KMS-11 (cell line): ENCODE results near the gene MED19.
A peak's percentile ranks its signal among the peaks of the same experiment; 100 is the strongest.
"Not testable (repeated sequence)": the region's sequence is repeated elsewhere in the genome, so short reads cannot be mapped to it uniquely, and the experiment has no call there.

Experiments used
- H2AFZ ChIP-seq: fragments of 200-600 bp; sonication (generic); 2 replicates; pipeline ENCODE4 v1.6.1; 2016; ENCODE audit warnings: antibody characterized with exemption, mixed run types, low read depth
- H3K27ac ChIP-seq: fragments of 200-600 bp; sonication (generic); 2 replicates; pipeline ENCODE4 v1.6.1; 2016; ENCODE audit warnings: mild to moderate bottlenecking, mixed run types
- H3K27me3 ChIP-seq: fragments of 200-600 bp; sonication (generic); 2 replicates; pipeline ENCODE4 v1.6.1; 2017; ENCODE audit warnings: mild to moderate bottlenecking, low read depth, mixed run types, moderate library complexity; ENCODE audit not compliant: insufficient read depth
- H3K36me3 ChIP-seq: fragments of 200-600 bp; sonication (generic); 2 replicates; pipeline ENCODE4 v1.6.1; 2017; ENCODE audit warnings: mild to moderate bottlenecking, mixed run types; ENCODE audit not compliant: insufficient read depth
- H3K4me1 ChIP-seq: fragments of 200-600 bp; sonication (generic); 2 replicates; pipeline ENCODE4 v1.6.1; 2016; ENCODE audit warnings: mild to moderate bottlenecking, low read depth, mixed run types; ENCODE audit not compliant: poor library complexity, severe bottlenecking
- H3K4me2 ChIP-seq: fragments of 200-600 bp; sonication (generic); 2 replicates; pipeline ENCODE4 v1.7.0; 2016; ENCODE audit warnings: mild to moderate bottlenecking, mixed run types
- H3K4me3 ChIP-seq: fragments of 200-600 bp; sonication (generic); IDR thresholded peaks from 2 replicates; pipeline ENCODE4 v1.6.1; 2017; ENCODE audit warnings: low read depth, low read length, mixed read lengths; ENCODE audit not compliant: insufficient read depth
- H3K79me2 ChIP-seq: fragments of 200-600 bp; sonication (generic); 2 replicates; pipeline ENCODE4 v1.6.1; 2016; ENCODE audit warnings: low read depth, mixed run types; ENCODE audit not compliant: insufficient read depth
- H3K9ac ChIP-seq: fragments of 200-600 bp; sonication (generic); 2 replicates; pipeline ENCODE4 v1.6.1; 2016; ENCODE audit warnings: mild to moderate bottlenecking, mixed run types
- H4K20me1 ChIP-seq: fragments of 200-600 bp; sonication (generic); 2 replicates; pipeline ENCODE4 v1.6.1; 2016; ENCODE audit warnings: mild to moderate bottlenecking, mixed run types; ENCODE audit not compliant: insufficient read depth
- CTCF ChIP-seq: fragments of 200-600 bp; sonication (generic); conservative IDR thresholded peaks from 2 replicates; pipeline ENCODE4 v1.6.1; 2017; ENCODE audit warnings: low read depth, mild to moderate bottlenecking, antibody characterized with exemption, low read length, moderate library complexity, mixed read lengths

MED19 gene

GRCh38 chr11:57729479-57729878, 17.5 kb upstream of the MED19 start:
- no peak for TF ChIP-seq CTCF
- H3K9ac ChIP-seq, result no peak overlapping the region
- H3K36me3 ChIP-seq, result no peaks in the 10 kb centered on the region
- no peak overlapping the region for H3K4me3 ChIP-seq
- no peaks in the 10 kb centered on the region for H3K27me3 ChIP-seq
- H3K4me1 ChIP-seq, result peaks cover 5% of the 10 kb centered on the region
- H3K79me2 ChIP-seq, result peaks cover 75% of the 10 kb centered on the region
- H2AFZ ChIP-seq, result no peak overlapping the region
- H4K20me1 ChIP-seq, result 0 out of 2 replicates have a peak, but pooled peaks cover 4% of the 10 kb centered on the region
- no peak overlapping the region for H3K4me2 ChIP-seq
- H3K27ac ChIP-seq, result no peak overlapping the region

- no peak overlapping the region for H2AFZ ChIP-seq
- TF ChIP-seq CTCF, result no peak
- H3K4me3 ChIP-seq, result no peak overlapping the region
- no peak overlapping the region for H3K4me2 ChIP-seq
- H4K20me1 ChIP-seq, result 0 out of 2 replicates have a peak, but pooled peaks cover 4% of the 10 kb centered on the region
- peaks cover 81% of the 10 kb centered on the region for H3K79me2 ChIP-seq
- H3K27me3 ChIP-seq, result no peaks in the 10 kb centered on the region
- H3K9ac ChIP-seq, result no peak overlapping the region
- no peak overlapping the region for H3K27ac ChIP-seq
- H3K36me3 ChIP-seq, result no peaks in the 10 kb centered on the region
- H3K4me1 ChIP-seq, result no peaks in the 10 kb centered on the region
Measured at GRCh38 chr11:57728829-57729228, 16.8 kb upstream of the MED19 start.

- no peaks in the 10 kb centered on the region for H3K36me3 ChIP-seq
Measured at GRCh38 chr11:57727185-57727584, 15.2 kb upstream of the MED19 start.

GRCh38 chr11:57716726-57717125, 4.7 kb upstream of the MED19 start:
- H3K36me3 ChIP-seq, result not testable (repeated sequence)

More at GRCh38 chr11:57727185-57727584, 15.2 kb upstream of the MED19 start:
- 0 out of 2 replicates have a peak, but pooled peaks cover 4% of the 10 kb centered on the region for H4K20me1 ChIP-seq
- no peak for TF ChIP-seq CTCF
- H3K79me2 ChIP-seq, result peaks cover 79% of the 10 kb centered on the region
- no peak overlapping the region for H3K9ac ChIP-seq
- H3K27ac ChIP-seq, result no peak overlapping the region
- no peak overlapping the region for H3K4me3 ChIP-seq
- no peaks in the 10 kb centered on the region for H3K4me1 ChIP-seq
- H3K27me3 ChIP-seq, result no peaks in the 10 kb centered on the region
- H3K4me2 ChIP-seq, result no peak overlapping the region
- H2AFZ ChIP-seq, result no peak overlapping the region

GRCh38 chr11:57713835-57714234, 1.8 kb upstream of the MED19 start:
- H3K4me2 ChIP-seq, result peak overlapping the region; percentile 91
- peak overlapping the region; percentile 88; the same call in 1 of the 2 replicates for H3K9ac ChIP-seq
- no peak overlapping the region for H3K27ac ChIP-seq
- no peak overlapping the region for H3K4me3 ChIP-seq
- H3K27me3 ChIP-seq, result no peaks in the 10 kb centered on the region
- peaks cover 27% of the 10 kb centered on the region for H3K4me1 ChIP-seq
- H2AFZ ChIP-seq, result no peak overlapping the region
- no peaks in the 10 kb centered on the region for H3K36me3 ChIP-seq
- H4K20me1 ChIP-seq, result no peaks in the 10 kb centered on the region; the same call in 1 of the 2 replicates
- no peak for TF ChIP-seq CTCF
- peaks cover 61% of the 10 kb centered on the region for H3K79me2 ChIP-seq

More at GRCh38 chr11:57716726-57717125, 4.7 kb upstream of the MED19 start:
- H2AFZ ChIP-seq, H3K27ac ChIP-seq, H4K20me1 ChIP-seq, H3K27me3 ChIP-seq, H3K4me3 ChIP-seq, H3K9ac ChIP-seq, H3K4me2 ChIP-seq: not testable (repeated sequence)
- peaks cover 18% of the 10 kb centered on the region for H3K4me1 ChIP-seq
- H3K79me2 ChIP-seq, result peaks cover 70% of the 10 kb centered on the region
